Body of pancreas (tissue), 4 donors: ENCODE results near the gene GALNTL6. TPM values are rescaled to one million over a fixed set of nuclear protein-coding genes. Genes with fewer than 3 reads are reported as not detected.

Source experiments
- ATAC-seq: fragments of 150-250 bp; one replicate; pipeline ENCODE4 v1.9.1; 2016
- DNase-seq, 4 donors: peaks; one replicate each; pipeline ENCODE4 v3.0.0-alpha.2; 2019
- H3K27ac ChIP-seq, 4 donors: fragments of 200-600 bp; sonication (generic); 1 replicate in 3 of 4; 2 replicates in 1 of 4; pipeline versions ENCODE4 v1.5.1 to v1.6.1; 2016 to 2019; ENCODE audit warnings: mild to moderate bottlenecking in 1 of 4, mixed read lengths in 1 of 4, moderate library complexity in 1 of 4
- H3K27me3 ChIP-seq, 2 donors: fragments of 200-600 bp; sonication (generic); one replicate each; pipeline ENCODE4 v1.6.0; 2016; ENCODE audit warnings: mild to moderate bottlenecking in 1 of 2
- H3K36me3 ChIP-seq, 2 donors: fragments of 200-600 bp; sonication (generic); replicated peaks in 1 of 2; 2 replicates each; pipeline ENCODE4 v1.5.1; 2016; ENCODE audit warnings: low read depth in 2 of 2; ENCODE audit not compliant: insufficient read depth in 1 of 2
- H3K4me1 ChIP-seq: fragments of 200-600 bp; sonication (generic); one replicate; pipeline ENCODE4 v1.6.0; 2016
- H3K4me3 ChIP-seq, 2 donors: fragments of 200-600 bp; sonication (generic); 1 replicate in 1 of 2; 2 replicates in 1 of 2; pipeline ENCODE4 v1.5.1; 2016 to 2019
- H3K9me3 ChIP-seq, 3 donors: fragments of 200-600 bp; sonication (generic); 1 replicate in 2 of 3; 2 replicates in 1 of 3; pipeline ENCODE4 v1.5.1; 2016
- CTCF ChIP-seq, 7 experiments: fragments of 450-650 bp in 4 of 7; fragments of 200-600 bp in 3 of 7; sonication (generic) in 3 of 7; IDR thresholded peaks; one replicate each; pipeline ENCODE4 v1.5.1; 2016 to 2019; ENCODE audit warnings: antibody characterized with exemption in 7 of 7
- POLR2A ChIP-seq, 3 donors: fragments of 450-650 bp; IDR thresholded peaks; one replicate each; pipeline ENCODE4 v1.6.1; 2016; ENCODE audit warnings: antibody characterized with exemption in 3 of 3, mild to moderate bottlenecking in 2 of 3
- WGBS, 2 donors: methylation state at CpG; one replicate each; pipeline ENCODE4 v1.1.5; 2017; 5-methylcytosine and 5-hydroxymethylcytosine counted together
- intact Hi-C: fragments of 100-400 bp; cut with DNase I; formaldehyde crosslinking; loops from one replicate; pipeline ENCODE4 v1.15.1; 2023
- total RNA-seq, 2 donors: library from RNA; depleted of rRNA; stranded (reverse); fragments of >200 nt; gene quantifications; one replicate each; pipeline ENCODE4 v1.1.0, GENCODE V29; 2016

The GALNTL6 gene
- total RNA-seq, 2 donors from 2014 or later, result 0.26 TPM; not detected in 1

GRCh38 chr4:172844556-172844955 is 1031.4 kb downstream of the GALNTL6 start:
- Histone ChIP-seq H3K4me3 (no peak overlapping the region), H3K27ac (no peak overlapping the region), H3K4me1 (no peaks in the 10 kb centered on the region), H3K27me3 (no peaks in the 10 kb centered on the region), H3K9me3 (no peaks in the 10 kb centered on the region), H3K36me3 (no peaks in the 10 kb centered on the region)
- ATAC-seq (no peak), DNase-seq (no peak)
- WGBS, 2 donors, result 86 to 88% methylated on average over 4 of the region's 4 CpGs
- TF ChIP-seq POLR2A (IDR thresholded peaks at IDR 0.05) (no peak), CTCF (IDR thresholded peaks at IDR 0.05) (no peak)
- intact Hi-C loops, result no loop called here

GRCh38 chr4:172845281-172845680 is 1032.1 kb downstream of the GALNTL6 start:
- DNase-seq (no peak), ATAC-seq (no peak)
- no peaks in the 10 kb centered on the region for H3K36me3 ChIP-seq
- no peaks in the 10 kb centered on the region for H3K9me3 ChIP-seq
- no peak for TF ChIP-seq CTCF (IDR thresholded peaks at IDR 0.05)
- no peak for TF ChIP-seq POLR2A (IDR thresholded peaks at IDR 0.05)
- intact Hi-C loops, result no loop called here
- no peaks in the 10 kb centered on the region for H3K4me1 ChIP-seq
- WGBS, 2 donors, result 68 to 75% methylated on average over 3 of the region's 3 CpGs
- H3K27me3 ChIP-seq, result no peaks in the 10 kb centered on the region
- no peak overlapping the region for H3K27ac ChIP-seq
- no peak overlapping the region for H3K4me3 ChIP-seq

- Histone ChIP-seq H3K36me3 (no peaks in the 10 kb centered on the region), H3K4me1 (no peaks in the 10 kb centered on the region), H3K4me3 (no peak overlapping the region), H3K27ac (no peak overlapping the region), H3K27me3 (no peaks in the 10 kb centered on the region), H3K9me3 (no peaks in the 10 kb centered on the region)
- WGBS, 2 donors, result 75 to 82% methylated on average over 1 of the region's 1 CpG
- no peak for TF ChIP-seq CTCF (IDR thresholded peaks at IDR 0.05)
- no peak for TF ChIP-seq POLR2A (IDR thresholded peaks at IDR 0.05)
- ATAC-seq (no peak), DNase-seq (no peak)
- intact Hi-C loops, result no loop called here
Measured at GRCh38 chr4:172850838-172851237, 1037.6 kb downstream of the GALNTL6 start.

GRCh38 chr4:172851534-172851933 is 1038.3 kb downstream of the GALNTL6 start:
- H3K4me3 ChIP-seq, result no peak overlapping the region
- H3K4me1 ChIP-seq, result no peaks in the 10 kb centered on the region
- no peaks in the 10 kb centered on the region for H3K36me3 ChIP-seq
- intact Hi-C loops, result no loop called here
- TF ChIP-seq CTCF (IDR thresholded peaks at IDR 0.05) (no peak), POLR2A (IDR thresholded peaks at IDR 0.05) (no peak)
- H3K9me3 ChIP-seq, result no peaks in the 10 kb centered on the region
- WGBS, 2 donors, result 36 to 48% methylated on average over 1 of the region's 1 CpG
- DNase-seq (no peak), ATAC-seq (no peak)
- H3K27ac ChIP-seq, result no peak overlapping the region
- H3K27me3 ChIP-seq, result no peaks in the 10 kb centered on the region

- no peak for DNase-seq
- intact Hi-C loops, result no loop called here
- Histone ChIP-seq H3K4me1 (no peaks in the 10 kb centered on the region), H3K27ac (no peak overlapping the region), H3K9me3 (no peaks in the 10 kb centered on the region), H3K27me3 (no peaks in the 10 kb centered on the region), H3K36me3 (no peaks in the 10 kb centered on the region), H3K4me3 (no peak overlapping the region)
- no peak for ATAC-seq
- TF ChIP-seq POLR2A (IDR thresholded peaks at IDR 0.05) (no peak), CTCF (IDR thresholded peaks at IDR 0.05) (no peak)
- WGBS, 2 donors, result 89 to 95% methylated on average over 5 of the region's 5 CpGs
Measured at GRCh38 chr4:172857026-172857425, 1043.8 kb downstream of the GALNTL6 start.
